ENCODE data around the gene GMPPB.

- no peak for TF ChIP-seq CTCF (conservative IDR thresholded peaks at IDR 0.05 in 1 of 2, IDR thresholded peaks at IDR 0.05 in 1 of 2; ENCODE audit: extremely low read depth in 1 of 2, insufficient read depth in 1 of 2, low read depth in 1 of 2, low read length in 2 of 2)
- no peak for TF ChIP-seq EZH2 (IDR thresholded peaks at IDR 0.05; ENCODE audit: borderline replicate concordance, low read length)
Observed at GRCh38 chr3:49720855-49721595, 2.7 kb downstream of the GMPPB start.
